DMS153 (cell line): ENCODE measurements around the gene RET.

Experiments used
- DNase-seq: peaks from one replicate; lab custom pipeline; 2025; lab: John Stamatoyannopoulos, UW

Gene RET

GRCh38 chr10:43108951-43109350 is 32.1 kb downstream of the RET start:
- DNase-seq = no peak

GRCh38 chr10:43109671-43110249 is 32.9 kb downstream of the RET start:
- DNase-seq = no peak

GRCh38 chr10:43110338-43111071 is 33.6 kb downstream of the RET start:
- DNase-seq = no peak

GRCh38 chr10:43111101-43111500 is 34.2 kb downstream of the RET start:
- no peak for DNase-seq

- DNase-seq = no peak
Measured at GRCh38 chr10:43111921-43112607, 35.2 kb downstream of the RET start.

GRCh38 chr10:43112608-43112961 is 35.7 kb downstream of the RET start:
- DNase-seq = no peak

GRCh38 chr10:43113201-43114087 is 36.6 kb downstream of the RET start:
- DNase-seq = no peak

GRCh38 chr10:43114088-43114742 is 37.3 kb downstream of the RET start:
- no peak for DNase-seq

- DNase-seq = no peak
Measured at GRCh38 chr10:43114743-43115611, 38.1 kb downstream of the RET start.

GRCh38 chr10:43115881-43116595 is 39.2 kb downstream of the RET start:
- no peak for DNase-seq

GRCh38 chr10:43116596-43116995 is 39.7 kb downstream of the RET start:
- DNase-seq = no peak

GRCh38 chr10:43117031-43117776 is 40.3 kb downstream of the RET start:
- no peak for DNase-seq

GRCh38 chr10:43117777-43118583 is 41.1 kb downstream of the RET start:
- no peak for DNase-seq

GRCh38 chr10:43118631-43119415 is 42.0 kb downstream of the RET start:
- DNase-seq = no peak

GRCh38 chr10:43119416-43120115 is 42.7 kb downstream of the RET start:
- DNase-seq = no peak

- no peak for DNase-seq
Measured at GRCh38 chr10:43120116-43120928, 43.5 kb downstream of the RET start.
